Colon (tissue), 2 donors: ENCODE data around the gene CCDC6.
"Not testable (repeated sequence)": the region's sequence is repeated elsewhere in the genome, so short reads cannot be mapped to it uniquely, and the experiment has no call there.

Experiments used
- FAIRE-seq: peaks from 2 replicates; lab custom pipeline; 2012; peaks lifted over from hg19 to GRCh38; lab: Jason Lieb, UNC
- donor health status: control.
- donor health status: control.

CCDC6 gene

GRCh38 chr10:59905731-59906416 lies 482 bp downstream of the CCDC6 start:
- no peak for FAIRE-seq

GRCh38 chr10:59905066-59905730 lies 1.2 kb downstream of the CCDC6 start:
- FAIRE-seq: no peak

GRCh38 chr10:59904426-59905065 lies 1.8 kb downstream of the CCDC6 start:
- FAIRE-seq: no peak

DNA sequence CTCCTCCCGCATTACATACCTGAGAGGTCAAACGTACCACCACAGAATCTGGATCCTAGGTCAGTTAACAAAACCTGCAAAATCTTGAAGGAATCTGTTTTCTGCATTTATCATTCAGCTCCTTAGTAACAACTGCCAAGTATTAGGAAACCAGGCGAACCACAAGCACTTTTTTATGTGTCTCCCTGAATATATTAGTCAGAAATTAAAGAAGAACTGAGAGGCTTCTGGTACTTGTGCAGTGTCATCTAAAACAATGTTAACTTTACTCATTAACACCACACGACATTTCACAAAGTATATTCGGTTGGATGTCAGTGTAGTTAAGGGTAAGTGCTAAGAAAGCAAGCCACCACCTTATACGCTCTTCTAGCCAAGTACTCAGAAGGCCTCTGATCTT lies 2.5 kb downstream of the CCDC6 start:
- no peak for FAIRE-seq

GRCh38 chr10:59902016-59902415 lies 4.3 kb downstream of the CCDC6 start:
- no peak for FAIRE-seq

GRCh38 chr10:59901470-59901869 lies 4.9 kb downstream of the CCDC6 start:
- no peak for FAIRE-seq

DNA sequence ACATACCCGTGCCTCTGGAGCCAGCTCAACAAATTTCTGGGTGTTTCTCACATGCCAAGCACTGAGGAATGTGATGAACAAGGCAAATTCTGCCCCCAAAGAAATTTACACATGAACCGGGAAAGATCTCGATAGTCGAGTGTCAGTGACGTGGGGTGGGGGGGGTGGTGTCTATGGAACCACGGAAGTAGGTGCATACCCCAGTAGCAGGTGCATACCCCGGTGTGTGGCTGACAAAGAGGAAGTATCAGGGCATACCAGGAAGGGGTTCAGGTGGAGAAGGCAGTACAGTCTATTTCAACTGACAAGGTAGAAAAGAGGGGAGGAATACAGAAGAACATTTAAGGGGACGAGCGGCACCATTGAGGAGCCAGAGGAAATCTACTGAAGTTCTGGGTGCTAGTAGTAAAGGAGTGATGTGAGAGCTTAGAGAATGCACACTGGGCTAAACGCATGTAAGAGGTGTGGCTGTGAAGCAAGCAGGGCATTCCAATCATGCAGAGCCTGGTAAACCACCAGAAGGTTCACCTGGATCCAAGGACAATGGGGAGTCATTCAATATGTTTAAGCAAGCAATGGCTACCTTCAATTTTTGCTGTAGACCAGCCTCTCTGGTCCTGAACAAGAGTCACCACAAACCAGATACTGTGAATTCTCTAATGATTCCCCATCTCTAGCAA lies 6.2 kb downstream of the CCDC6 start:
- no peak for FAIRE-seq

GRCh38 chr10:59898125-59898835 lies 8.1 kb downstream of the CCDC6 start:
- no peak for FAIRE-seq

- no peak for FAIRE-seq
Measured at GRCh38 chr10:59896191-59896590, 10.2 kb downstream of the CCDC6 start.

DNA sequence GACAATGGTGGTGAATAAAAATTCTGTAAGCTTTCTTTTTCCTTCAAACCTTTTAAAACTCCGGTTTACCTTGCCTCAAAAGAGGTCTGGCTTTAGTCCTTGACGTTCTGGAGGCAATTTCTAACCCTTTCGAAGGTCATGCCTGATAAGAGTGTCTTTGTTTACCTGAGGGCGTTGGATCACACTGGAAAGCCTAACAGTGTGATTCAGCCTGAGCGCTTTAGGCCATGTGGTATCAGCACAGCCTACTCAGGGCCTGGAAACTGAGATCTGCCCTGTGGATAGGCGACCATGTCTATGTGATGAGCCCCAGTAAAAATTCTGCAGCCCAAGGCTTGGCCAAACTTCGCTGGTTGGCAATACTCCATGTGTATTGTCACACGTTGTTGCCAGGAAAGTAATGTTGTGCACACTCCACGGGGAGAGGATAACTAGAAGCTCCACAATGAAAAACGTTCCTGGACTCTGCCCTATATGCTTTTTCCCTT lies 10.7 kb downstream of the CCDC6 start:
- FAIRE-seq: no peak

DNA sequence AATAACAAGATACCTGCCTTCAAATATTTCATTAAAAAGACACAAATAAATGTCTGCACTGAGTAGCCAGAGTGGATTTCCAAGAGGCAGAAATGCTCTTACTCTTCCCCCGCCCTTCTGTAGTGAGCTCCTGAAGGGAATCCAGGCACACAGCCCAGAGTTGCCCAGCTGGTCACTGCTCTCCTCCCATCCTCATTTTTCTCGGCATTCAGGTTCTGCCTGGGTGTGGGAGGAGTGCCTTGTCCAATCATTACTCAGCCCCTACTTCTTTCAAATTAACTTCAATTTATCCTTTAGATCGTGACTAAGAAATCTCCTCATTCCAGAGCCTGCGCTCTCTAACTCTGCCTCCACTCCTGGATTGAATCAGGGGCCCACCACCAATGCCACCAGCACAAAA lies 12.2 kb downstream of the CCDC6 start:
- no peak for FAIRE-seq

DNA sequence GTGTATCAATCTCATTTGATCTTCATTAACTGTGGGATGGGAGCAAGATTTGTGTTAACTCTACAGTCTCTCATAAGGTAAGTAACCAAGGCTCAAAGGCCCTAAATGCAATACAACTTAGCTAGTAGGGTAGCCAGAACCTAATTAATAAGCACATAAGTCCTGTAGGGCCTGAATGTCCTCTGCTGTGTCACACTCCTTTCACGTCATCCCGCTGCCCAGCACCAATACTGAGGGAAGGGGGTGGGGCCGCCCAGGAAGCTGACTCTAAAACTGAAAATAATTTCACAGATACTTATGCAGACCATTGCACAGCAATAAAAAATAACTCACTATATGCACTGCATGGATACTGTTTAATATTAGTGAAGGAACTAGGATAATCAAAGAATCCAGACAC lies 13.7 kb downstream of the CCDC6 start:
- FAIRE-seq: no peak

- no peak for FAIRE-seq
Measured at GRCh38 chr10:59891936-59892335, 14.4 kb downstream of the CCDC6 start.

DNA sequence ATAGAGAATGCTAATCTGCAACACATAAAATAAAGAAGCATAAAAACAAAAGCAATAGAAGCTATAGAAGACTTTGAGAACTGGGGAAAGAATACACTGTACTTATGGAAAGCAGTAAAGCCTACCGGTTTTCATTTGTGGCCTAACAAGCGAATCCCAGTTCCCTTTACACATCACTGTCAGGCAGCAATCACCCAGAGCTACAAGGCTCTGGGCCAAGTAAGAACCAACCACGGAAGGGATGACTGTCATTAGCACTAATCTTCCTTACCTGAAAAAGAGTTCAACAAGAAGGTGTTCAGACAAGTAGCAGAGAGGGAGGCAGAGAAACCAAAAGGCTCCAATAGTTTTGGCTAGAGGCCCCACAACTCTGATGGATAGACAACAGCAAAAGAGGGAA lies 15.0 kb downstream of the CCDC6 start:
- no peak for FAIRE-seq

DNA sequence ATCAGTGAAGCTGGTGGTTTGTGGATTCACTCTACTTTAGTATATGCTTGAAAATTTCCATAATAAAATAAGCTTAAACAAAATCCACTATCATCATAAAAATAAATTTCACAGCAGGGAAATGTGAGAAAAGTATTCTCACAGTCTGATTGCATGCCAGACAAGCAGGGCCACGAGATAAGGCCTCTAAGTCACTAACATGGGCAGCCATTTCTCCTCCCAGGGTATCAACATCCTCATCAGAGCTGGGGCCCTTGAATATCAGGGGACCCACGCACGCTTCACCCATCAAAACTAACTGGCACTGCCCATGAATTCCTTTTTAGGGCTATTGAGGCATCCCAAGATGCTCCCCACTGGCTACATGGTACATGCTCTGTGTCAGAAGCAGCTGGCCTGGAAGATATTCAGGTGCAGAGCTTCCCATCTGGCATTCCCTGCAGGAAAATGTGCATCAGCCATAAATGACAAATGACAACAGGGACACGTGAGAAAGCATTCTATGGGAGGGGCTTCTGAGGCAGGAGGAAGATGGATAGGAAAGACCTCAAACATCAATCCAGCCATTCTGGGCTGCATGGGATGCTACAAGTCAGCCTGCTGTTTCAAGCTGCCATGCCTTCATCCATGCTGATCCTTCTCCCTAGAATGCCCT lies 17.4 kb downstream of the CCDC6 start:
- FAIRE-seq: no peak

DNA sequence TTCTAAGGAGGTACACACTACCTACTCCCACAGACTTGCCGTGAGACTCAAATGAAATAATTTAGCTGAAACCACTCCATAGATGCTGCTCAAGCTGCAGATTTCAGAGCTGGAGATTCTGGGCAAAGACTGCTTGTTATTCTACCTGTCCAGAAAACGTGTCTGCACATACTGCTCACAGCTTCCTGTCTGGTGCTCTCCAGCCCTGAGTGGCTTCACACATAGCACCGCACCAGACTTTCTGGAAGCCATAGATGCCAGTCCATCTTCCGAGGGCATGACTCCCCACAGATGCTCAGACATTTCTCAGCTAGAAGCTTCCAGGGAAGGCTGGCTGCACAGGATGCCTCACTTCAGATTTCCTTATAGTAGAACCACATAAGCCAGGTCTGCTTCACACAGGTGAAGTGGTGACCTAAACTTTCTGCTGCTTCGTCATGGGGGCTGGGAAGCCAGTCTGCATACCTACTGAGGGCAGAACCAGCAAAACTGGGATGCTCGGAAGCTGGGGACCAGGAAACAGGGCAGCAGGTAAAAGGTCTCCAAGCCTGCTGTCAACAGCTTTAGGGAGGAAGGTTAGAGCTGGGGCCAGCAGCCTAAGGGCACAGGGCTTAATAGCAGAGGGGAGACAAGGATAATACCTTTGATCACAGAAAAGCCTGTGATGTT lies 18.2 kb downstream of the CCDC6 start:
- FAIRE-seq: no peak

DNA sequence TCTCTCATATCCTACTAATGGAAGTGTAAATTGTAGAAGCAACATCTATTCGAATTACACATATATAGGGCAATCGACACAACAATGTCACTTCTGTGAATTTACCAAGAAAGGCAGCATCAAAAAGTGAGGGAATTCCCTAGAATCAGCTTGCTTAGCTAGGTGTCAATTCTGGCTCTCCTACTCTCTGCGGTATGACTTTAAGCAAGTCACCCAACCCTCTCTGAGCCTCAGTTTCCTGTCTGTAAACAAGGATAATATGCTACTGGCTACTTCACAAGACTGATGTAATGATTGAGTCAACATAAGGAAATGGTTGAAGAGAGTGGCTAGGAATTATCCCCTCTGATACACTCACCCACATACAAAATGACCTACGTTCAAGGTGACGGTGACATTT lies 19.4 kb downstream of the CCDC6 start:
- no peak for FAIRE-seq

GRCh38 chr10:59885430-59886134 lies 20.8 kb downstream of the CCDC6 start:
- no peak for FAIRE-seq

DNA sequence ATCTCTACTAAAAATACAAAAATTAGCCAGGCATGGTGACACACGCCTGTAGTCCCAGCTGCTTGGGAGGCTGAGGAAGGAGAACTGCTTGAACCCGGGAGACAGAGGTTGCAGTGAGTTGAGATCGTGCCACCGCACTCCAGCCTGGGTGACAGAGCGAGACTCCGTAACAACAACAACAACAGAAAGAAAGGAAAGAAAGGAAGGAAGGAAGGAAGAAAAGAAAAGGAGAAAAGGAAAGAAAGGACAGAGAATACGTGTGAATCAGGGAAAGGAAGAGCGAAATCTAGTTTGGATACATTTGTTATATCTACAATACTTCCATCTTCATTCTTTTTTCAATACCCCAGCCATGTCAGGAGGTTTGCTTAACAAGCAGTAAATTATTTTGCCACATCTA lies 21.5 kb downstream of the CCDC6 start:
- not testable (repeated sequence) for FAIRE-seq

- FAIRE-seq: no peak
Measured at GRCh38 chr10:59881640-59882039, 24.7 kb downstream of the CCDC6 start.
